ENCODE results near the gene SND1.

The SND1 gene

DNA sequence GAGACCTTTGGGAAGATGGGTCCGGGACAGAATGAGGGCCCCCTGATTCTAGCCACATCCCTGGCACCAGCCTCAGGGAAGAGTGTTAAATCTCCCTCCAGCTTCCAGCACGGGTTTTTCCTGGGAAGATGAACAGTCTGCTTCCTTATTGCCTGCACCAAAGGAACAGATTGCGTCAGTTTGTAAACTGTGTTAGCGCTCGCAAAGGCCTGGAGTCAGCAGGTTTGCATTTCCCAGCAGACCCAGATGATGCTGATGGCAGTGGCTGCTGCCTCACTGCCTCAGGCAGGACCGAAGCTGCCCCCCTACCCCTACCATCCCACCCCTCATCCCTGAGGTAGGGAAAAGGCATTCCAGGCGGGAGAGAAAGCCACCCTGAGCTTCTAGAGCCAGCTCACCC is 413.9 kb downstream of the SND1 start:
- H3K4me1 ChIP-seq (ENCODE audit: control extremely low read depth in 1 of 4, control insufficient read depth in 4 of 4, insufficient read depth in 4 of 4, low read length in 3 of 4): peaks cover 0 to 12% (median 0%) of the 10 kb centered on the region in 4 experiments
- ChIA-PET POLR2A (no interaction called here), CTCF (no interaction called here)
- no peaks in the 10 kb centered on the region for H3K9me3 ChIP-seq (ENCODE audit: control extremely low read depth in 1 of 5, control insufficient read depth in 4 of 5, insufficient read depth in 2 of 5, low read depth in 1 of 5, low read length in 4 of 5)
- no peak for DNase-seq
- H3K36me3 ChIP-seq (ENCODE audit: control insufficient read depth in 4 of 4, insufficient read depth in 4 of 4, low read length in 3 of 4): peaks cover 0 to 21% (median 0%) of the 10 kb centered on the region in 4 experiments
- no peak overlapping the region for H3K27ac ChIP-seq (ENCODE audit: insufficient read depth in 1 of 2, low read depth in 1 of 2, low read length in 2 of 2, poor library complexity in 1 of 2, severe bottlenecking in 2 of 2)
- H3K4me3 ChIP-seq (ENCODE audit: control insufficient read depth in 1 of 7, extremely low read depth in 1 of 7, insufficient read depth in 4 of 7, low read depth in 2 of 7, low read length in 6 of 7): no peak overlapping the region
- WGBS (ENCODE audit: insufficient coverage): 98% methylated on average over 5 of the region's 7 CpGs
- no peaks in the 10 kb centered on the region for H3K27me3 ChIP-seq (replicated peaks in 2 of 5; ENCODE audit: control insufficient read depth in 4 of 5, insufficient read depth in 5 of 5, low read length in 4 of 5)

DNA sequence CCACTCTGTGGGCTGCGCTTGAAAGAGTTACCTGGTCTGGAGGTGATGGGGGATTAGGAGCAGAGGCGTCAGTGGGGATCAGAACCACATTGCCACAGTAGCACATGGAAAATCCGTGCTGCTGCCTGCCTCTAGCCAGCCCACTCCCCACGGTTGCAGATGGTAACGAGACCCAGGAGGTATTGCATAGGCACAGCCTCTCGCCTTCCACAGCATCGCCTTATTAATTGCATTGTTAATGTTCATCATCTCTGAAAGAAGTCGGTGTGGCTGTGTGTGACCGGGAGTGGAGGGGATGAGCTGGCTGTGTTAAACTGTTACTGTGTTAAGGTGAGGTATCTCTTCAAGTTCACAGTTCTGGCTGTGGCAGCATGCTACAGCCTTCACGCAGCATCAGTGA is 414.4 kb downstream of the SND1 start:
- CTCF ChIA-PET: no interaction called here
- Histone ChIP-seq H3K4me3 (ENCODE audit: control insufficient read depth in 1 of 7, extremely low read depth in 1 of 7, insufficient read depth in 4 of 7, low read depth in 2 of 7, low read length in 6 of 7) (no peak overlapping the region), H3K27me3 (replicated peaks in 2 of 5; ENCODE audit: control insufficient read depth in 4 of 5, insufficient read depth in 5 of 5, low read length in 4 of 5) (no peaks in the 10 kb centered on the region), H3K9me3 (ENCODE audit: control extremely low read depth in 1 of 5, control insufficient read depth in 4 of 5, insufficient read depth in 2 of 5, low read depth in 1 of 5, low read length in 4 of 5) (no peaks in the 10 kb centered on the region), H3K36me3 (ENCODE audit: control insufficient read depth in 4 of 4, insufficient read depth in 4 of 4, low read length in 3 of 4) (peaks cover 0 to 17% (median 2%) of the 10 kb centered on the region in 4 experiments), H3K27ac (ENCODE audit: insufficient read depth in 1 of 2, low read depth in 1 of 2, low read length in 2 of 2, poor library complexity in 1 of 2, severe bottlenecking in 2 of 2) (no peak overlapping the region), H3K4me1 (ENCODE audit: control extremely low read depth in 1 of 4, control insufficient read depth in 4 of 4, insufficient read depth in 4 of 4, low read length in 3 of 4) (peaks cover 0 to 12% (median 0%) of the 10 kb centered on the region in 4 experiments)
- POLR2A ChIA-PET: no interaction called here
- WGBS (ENCODE audit: insufficient coverage): 96% methylated on average over 9 of the region's 10 CpGs
- DNase-seq: no peak

DNA sequence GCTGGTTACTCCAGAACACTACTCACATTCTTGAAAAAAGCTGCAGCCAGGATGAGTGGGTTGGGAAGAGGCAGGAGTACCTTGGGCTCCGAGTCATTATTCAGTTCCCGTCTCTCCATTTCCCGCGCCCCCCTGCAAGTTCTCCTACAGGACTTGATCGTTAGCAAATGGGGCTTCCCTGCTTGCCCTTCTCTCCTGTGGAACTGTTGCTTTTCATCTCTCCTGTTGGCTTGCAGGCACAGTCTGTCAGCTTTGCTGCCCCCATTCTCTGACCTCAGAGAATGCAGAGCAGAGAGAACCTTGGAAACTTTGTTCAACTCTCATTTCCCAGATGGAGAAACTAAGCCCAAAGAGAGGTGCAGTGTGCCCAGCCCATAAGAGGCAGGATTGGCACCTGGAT is 414.9 kb downstream of the SND1 start:
- DNase-seq: no peak
- POLR2A ChIA-PET: no interaction called here
- H3K27ac ChIP-seq (ENCODE audit: insufficient read depth in 1 of 2, low read depth in 1 of 2, low read length in 2 of 2, poor library complexity in 1 of 2, severe bottlenecking in 2 of 2): no peak overlapping the region
- no peaks in the 10 kb centered on the region for H3K27me3 ChIP-seq (replicated peaks in 2 of 5; ENCODE audit: control insufficient read depth in 4 of 5, insufficient read depth in 5 of 5, low read length in 4 of 5)
- CTCF ChIA-PET: no interaction called here
- H3K4me1 ChIP-seq (ENCODE audit: control extremely low read depth in 1 of 4, control insufficient read depth in 4 of 4, insufficient read depth in 4 of 4, low read length in 3 of 4): peaks cover 0 to 12% (median 0%) of the 10 kb centered on the region in 4 experiments
- peaks cover 0 to 17% (median 3%) of the 10 kb centered on the region in 4 experiments for H3K36me3 ChIP-seq (ENCODE audit: control insufficient read depth in 4 of 4, insufficient read depth in 4 of 4, low read length in 3 of 4)
- 89% methylated on average over 5 of the region's 5 CpGs for WGBS (ENCODE audit: insufficient coverage)
- H3K4me3 ChIP-seq (ENCODE audit: control insufficient read depth in 1 of 7, extremely low read depth in 1 of 7, insufficient read depth in 4 of 7, low read depth in 2 of 7, low read length in 6 of 7): no peak overlapping the region
- no peaks in the 10 kb centered on the region for H3K9me3 ChIP-seq (ENCODE audit: control extremely low read depth in 1 of 5, control insufficient read depth in 4 of 5, insufficient read depth in 2 of 5, low read depth in 1 of 5, low read length in 4 of 5)

DNA sequence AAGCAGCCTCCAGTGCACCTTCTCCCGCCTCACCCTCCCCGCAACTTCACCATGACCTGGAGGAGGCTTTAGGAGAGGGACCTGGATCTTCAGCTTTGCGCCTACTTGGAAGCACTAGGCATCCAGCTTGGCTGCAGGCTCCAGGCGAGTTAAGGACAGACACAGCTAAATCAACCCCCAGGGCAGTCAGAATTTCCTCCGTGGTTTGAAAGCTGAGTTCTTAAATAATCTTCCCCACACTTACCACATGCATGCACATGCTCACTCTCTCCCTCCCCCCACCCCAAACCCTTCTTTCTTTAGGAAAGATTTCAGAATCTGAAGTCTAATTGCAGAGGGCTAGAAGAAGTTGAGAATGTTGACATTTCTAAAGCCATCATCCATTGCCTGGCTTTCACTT is 416.0 kb downstream of the SND1 start:
- 100% methylated on average over 2 of the region's 5 CpGs for WGBS (ENCODE audit: insufficient coverage)
- CTCF ChIA-PET: interaction anchor here (1.5 to 1.9 kb wide), 4 partner anchors 8 to 48 kb away, joined by 3 to 6 read pairs (median 4); no protein-coding TSS in a partner anchor
- no peak overlapping the region for H3K27ac ChIP-seq (ENCODE audit: insufficient read depth in 1 of 2, low read depth in 1 of 2, low read length in 2 of 2, poor library complexity in 1 of 2, severe bottlenecking in 2 of 2)
- no peaks in the 10 kb centered on the region for H3K27me3 ChIP-seq (replicated peaks in 2 of 5; ENCODE audit: control insufficient read depth in 4 of 5, insufficient read depth in 5 of 5, low read length in 4 of 5)
- H3K36me3 ChIP-seq (ENCODE audit: control insufficient read depth in 4 of 4, insufficient read depth in 4 of 4, low read length in 3 of 4): peaks cover 0 to 15% (median 3%) of the 10 kb centered on the region in 4 experiments
- POLR2A ChIA-PET: no interaction called here
- H3K4me3 ChIP-seq (ENCODE audit: control insufficient read depth in 1 of 7, extremely low read depth in 1 of 7, insufficient read depth in 4 of 7, low read depth in 2 of 7, low read length in 6 of 7): no peak overlapping the region
- DNase-seq: no peak
- H3K4me1 ChIP-seq (ENCODE audit: control extremely low read depth in 1 of 4, control insufficient read depth in 4 of 4, insufficient read depth in 4 of 4, low read length in 3 of 4): peaks cover 0 to 12% (median 0%) of the 10 kb centered on the region in 4 experiments
- H3K9me3 ChIP-seq (ENCODE audit: control extremely low read depth in 1 of 5, control insufficient read depth in 4 of 5, insufficient read depth in 2 of 5, low read depth in 1 of 5, low read length in 4 of 5): no peaks in the 10 kb centered on the region

DNA sequence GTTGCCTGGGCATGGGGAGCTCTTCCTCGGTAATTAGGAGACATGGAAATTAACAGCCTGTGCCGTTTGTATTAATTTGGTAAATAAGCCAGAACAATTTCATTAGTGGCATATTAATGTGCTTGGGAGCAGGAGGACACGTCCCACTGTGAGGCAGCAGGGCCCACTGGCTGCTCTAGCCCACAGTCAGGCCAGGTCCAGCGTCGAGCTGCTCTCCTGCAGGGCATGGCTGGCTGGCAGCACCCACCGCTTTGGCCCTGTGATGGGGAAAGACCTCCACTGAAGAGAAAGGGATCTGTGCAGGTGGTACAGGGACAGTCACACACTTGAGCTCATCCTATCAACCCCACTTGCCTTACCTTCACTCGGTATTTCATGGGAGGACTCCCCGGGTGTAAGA is 416.8 kb downstream of the SND1 start:
- ChIA-PET POLR2A (no interaction called here), CTCF (interaction anchor here (0.9 to 1.9 kb wide), 6 partner anchors 9 to 47 kb away, joined by 3 to 6 read pairs (median 4); no protein-coding TSS in a partner anchor)
- Histone ChIP-seq H3K4me1 (ENCODE audit: control extremely low read depth in 1 of 4, control insufficient read depth in 4 of 4, insufficient read depth in 4 of 4, low read length in 3 of 4) (peaks cover 0 to 12% (median 0%) of the 10 kb centered on the region in 4 experiments), H3K27me3 (replicated peaks in 2 of 5; ENCODE audit: control insufficient read depth in 4 of 5, insufficient read depth in 5 of 5, low read length in 4 of 5) (no peaks in the 10 kb centered on the region), H3K36me3 (ENCODE audit: control insufficient read depth in 4 of 4, insufficient read depth in 4 of 4, low read length in 3 of 4) (peaks cover 0 to 10% (median 3%) of the 10 kb centered on the region in 4 experiments), H3K9me3 (ENCODE audit: control extremely low read depth in 1 of 5, control insufficient read depth in 4 of 5, insufficient read depth in 2 of 5, low read depth in 1 of 5, low read length in 4 of 5) (no peaks in the 10 kb centered on the region), H3K4me3 (ENCODE audit: control insufficient read depth in 1 of 7, extremely low read depth in 1 of 7, insufficient read depth in 4 of 7, low read depth in 2 of 7, low read length in 6 of 7) (no peak overlapping the region), H3K27ac (ENCODE audit: insufficient read depth in 1 of 2, low read depth in 1 of 2, low read length in 2 of 2, poor library complexity in 1 of 2, severe bottlenecking in 2 of 2) (no peak overlapping the region)
- no peak for DNase-seq
- 98% methylated on average over 6 of the region's 8 CpGs for WGBS (ENCODE audit: insufficient coverage)

DNA sequence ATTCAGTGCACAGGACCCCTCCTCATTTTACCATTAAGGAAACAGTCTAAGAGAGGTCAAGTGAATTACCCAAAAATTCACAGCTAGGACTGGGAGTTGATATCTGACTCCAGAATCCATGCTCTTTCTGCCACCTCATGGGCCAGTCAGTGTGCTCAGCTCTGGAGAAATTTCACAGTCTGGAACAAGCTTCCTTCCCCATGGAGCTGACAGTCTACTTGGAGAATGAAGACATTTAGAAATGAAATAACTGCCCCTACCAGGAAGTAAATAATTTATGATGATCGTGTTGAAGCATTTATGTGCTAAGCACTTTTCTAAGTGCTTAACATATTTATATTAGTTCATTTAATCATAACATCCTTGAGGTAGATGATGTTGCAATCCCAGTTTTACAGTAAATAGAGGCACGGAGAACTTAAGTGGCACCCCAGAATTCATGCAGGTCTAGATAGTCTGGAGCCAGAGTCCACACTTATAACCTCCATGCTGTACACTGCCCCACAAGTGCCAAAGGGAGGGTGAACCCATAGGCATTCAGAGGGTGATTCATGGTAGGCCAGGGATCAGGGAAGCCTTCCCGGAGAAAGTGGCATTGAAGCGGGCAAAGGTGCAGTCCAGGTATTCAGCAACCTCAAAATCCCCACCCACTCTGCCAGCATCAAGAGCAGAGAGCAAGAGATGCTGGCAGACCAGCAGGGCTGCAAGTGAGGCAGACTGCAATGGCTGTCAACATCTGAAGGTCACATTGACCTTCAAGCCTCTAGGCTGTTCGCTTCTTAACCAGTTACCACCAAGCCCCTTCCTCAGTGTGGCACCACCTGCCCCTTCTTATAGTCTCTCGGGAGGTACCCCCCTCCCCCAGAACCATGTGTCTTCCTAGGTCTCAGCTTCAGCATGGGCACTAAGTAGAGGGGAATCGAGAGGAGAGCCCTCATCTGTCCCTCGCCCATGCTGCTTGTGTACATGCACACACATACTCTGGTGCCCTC is 417.7 kb downstream of the SND1 start:
- POLR2A ChIA-PET: no interaction called here
- H3K9me3 ChIP-seq (ENCODE audit: control extremely low read depth in 1 of 5, control insufficient read depth in 4 of 5, insufficient read depth in 2 of 5, low read depth in 1 of 5, low read length in 4 of 5): no peaks in the 10 kb centered on the region
- CTCF ChIA-PET: interaction anchor here (0.9 to 1.9 kb wide), 6 partner anchors 8 to 46 kb away, joined by 3 to 6 read pairs (median 4); no protein-coding TSS in a partner anchor
- no peak overlapping the region for H3K4me3 ChIP-seq (ENCODE audit: control insufficient read depth in 1 of 7, extremely low read depth in 1 of 7, insufficient read depth in 4 of 7, low read depth in 2 of 7, low read length in 6 of 7)
- no peak overlapping the region for H3K27ac ChIP-seq (ENCODE audit: insufficient read depth in 1 of 2, low read depth in 1 of 2, low read length in 2 of 2, poor library complexity in 1 of 2, severe bottlenecking in 2 of 2)
- peaks cover 0 to 12% (median 0%) of the 10 kb centered on the region in 4 experiments for H3K4me1 ChIP-seq (ENCODE audit: control extremely low read depth in 1 of 4, control insufficient read depth in 4 of 4, insufficient read depth in 4 of 4, low read length in 3 of 4)
- 98% methylated on average over 7 of the region's 8 CpGs for WGBS (ENCODE audit: insufficient coverage)
- H3K36me3 ChIP-seq (ENCODE audit: control insufficient read depth in 4 of 4, insufficient read depth in 4 of 4, low read length in 3 of 4): peaks cover 4 to 16% (median 7%) of the 10 kb centered on the region in 4 experiments
- no peaks in the 10 kb centered on the region for H3K27me3 ChIP-seq (replicated peaks in 2 of 5; ENCODE audit: control insufficient read depth in 4 of 5, insufficient read depth in 5 of 5, low read length in 4 of 5)
- no peak for DNase-seq

DNA sequence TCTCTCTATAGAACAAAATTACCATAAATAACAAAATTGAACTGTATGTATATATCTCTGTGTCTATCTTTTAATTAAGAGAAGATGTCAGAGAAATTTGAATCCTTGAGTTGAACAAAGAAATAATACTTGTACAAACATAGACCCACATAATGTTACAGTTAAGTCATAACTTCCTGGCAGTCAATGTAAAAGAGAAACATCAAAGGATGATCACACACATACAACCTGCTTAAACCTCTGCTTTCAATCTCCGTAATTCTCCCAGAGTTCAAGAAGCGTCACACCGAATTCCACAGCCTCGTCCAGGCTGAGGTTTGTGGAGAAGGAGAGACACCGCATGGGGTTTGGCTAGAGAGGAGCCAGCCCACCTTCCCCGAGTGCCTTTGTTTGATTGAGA is 419.4 kb downstream of the SND1 start:
- CTCF ChIA-PET: interaction anchor here (1.4 kb wide), 1 partner anchor 138 kb away, joined by 4 read pairs; no protein-coding TSS in a partner anchor
- DNase-seq: no peak
- H3K4me3 ChIP-seq (ENCODE audit: control insufficient read depth in 1 of 7, extremely low read depth in 1 of 7, insufficient read depth in 4 of 7, low read depth in 2 of 7, low read length in 6 of 7): no peak overlapping the region
- H3K27me3 ChIP-seq (replicated peaks in 2 of 5; ENCODE audit: control insufficient read depth in 4 of 5, insufficient read depth in 5 of 5, low read length in 4 of 5): no peaks in the 10 kb centered on the region
- no peaks in the 10 kb centered on the region for H3K9me3 ChIP-seq (ENCODE audit: control extremely low read depth in 1 of 5, control insufficient read depth in 4 of 5, insufficient read depth in 2 of 5, low read depth in 1 of 5, low read length in 4 of 5)
- 93% methylated on average over 2 of the region's 6 CpGs for WGBS (ENCODE audit: insufficient coverage)
- no peak overlapping the region for H3K27ac ChIP-seq (ENCODE audit: insufficient read depth in 1 of 2, low read depth in 1 of 2, low read length in 2 of 2, poor library complexity in 1 of 2, severe bottlenecking in 2 of 2)
- POLR2A ChIA-PET: no interaction called here
- H3K36me3 ChIP-seq (ENCODE audit: control insufficient read depth in 4 of 4, insufficient read depth in 4 of 4, low read length in 3 of 4): peaks cover 9 to 29% (median 12%) of the 10 kb centered on the region in 4 experiments
- peaks cover 0 to 17% (median under 1%) of the 10 kb centered on the region in 4 experiments for H3K4me1 ChIP-seq (ENCODE audit: control extremely low read depth in 1 of 4, control insufficient read depth in 4 of 4, insufficient read depth in 4 of 4, low read length in 3 of 4)

All from common myeloid progenitor, CD34-positive (primary cell).